Hematopoietic multipotent progenitor cell treated with erythropoietin and hydrocortisone succinate and interleukin-3 and kit ligand, for 8 days (in vitro differentiated cells): ENCODE data around the gene FRG2B.
"Not testable (repeated sequence)": the region's sequence is repeated elsewhere in the genome, so short reads cannot be mapped to it uniquely, and the experiment has no call there.

Experiments used
- DNase-seq: peaks from one replicate; pipeline ENCODE4 v3.0.0-alpha.2; 2015

Gene FRG2B

DNA sequence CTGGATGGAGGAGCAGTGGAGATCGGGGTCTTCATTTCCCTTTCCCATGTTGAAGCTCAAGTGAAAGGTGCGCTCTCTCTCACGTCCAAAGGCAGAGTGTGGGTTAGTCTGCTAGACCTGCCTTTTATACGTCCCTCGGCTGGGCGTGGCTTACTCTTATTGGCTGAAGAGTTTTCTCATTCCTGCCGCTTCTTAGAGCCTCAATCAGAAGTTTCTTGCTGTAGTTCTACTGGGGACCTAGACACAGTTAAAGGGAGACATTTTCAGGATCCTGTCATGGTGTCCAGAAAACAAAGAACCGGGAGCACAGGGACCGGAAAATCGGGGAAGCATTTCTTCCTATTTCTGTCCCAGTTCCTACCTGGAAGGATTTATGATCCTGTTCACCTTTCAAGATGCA is at the start of gene FRG2B:
Gene FRG2B (minus strand): TSS at position 101 of the 400 bp plus-strand sequence. CDS start 53 bp downstream, at position 48.
- not testable (repeated sequence) for DNase-seq

DNA sequence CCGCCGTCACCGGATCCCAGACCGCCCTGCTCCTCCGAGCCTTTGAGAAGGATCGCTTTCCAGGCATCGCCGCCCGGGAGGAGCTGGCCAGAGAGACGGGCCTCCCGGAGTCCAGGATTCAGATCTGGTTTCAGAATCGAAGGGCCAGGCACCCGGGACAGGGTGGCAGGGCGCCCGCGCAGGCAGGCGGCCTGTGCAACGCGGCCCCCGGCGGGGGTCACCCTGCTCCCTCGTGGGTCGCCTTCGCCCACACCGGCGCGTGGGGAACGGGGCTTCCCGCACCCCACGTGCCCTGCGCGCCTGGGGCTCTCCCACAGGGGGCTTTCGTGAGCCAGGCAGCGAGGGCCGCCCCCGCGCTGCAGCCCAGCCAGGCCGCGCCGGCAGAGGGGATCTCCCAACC is 40.9 kb upstream of the FRG2B start:
- not testable (repeated sequence) for DNase-seq

DNA sequence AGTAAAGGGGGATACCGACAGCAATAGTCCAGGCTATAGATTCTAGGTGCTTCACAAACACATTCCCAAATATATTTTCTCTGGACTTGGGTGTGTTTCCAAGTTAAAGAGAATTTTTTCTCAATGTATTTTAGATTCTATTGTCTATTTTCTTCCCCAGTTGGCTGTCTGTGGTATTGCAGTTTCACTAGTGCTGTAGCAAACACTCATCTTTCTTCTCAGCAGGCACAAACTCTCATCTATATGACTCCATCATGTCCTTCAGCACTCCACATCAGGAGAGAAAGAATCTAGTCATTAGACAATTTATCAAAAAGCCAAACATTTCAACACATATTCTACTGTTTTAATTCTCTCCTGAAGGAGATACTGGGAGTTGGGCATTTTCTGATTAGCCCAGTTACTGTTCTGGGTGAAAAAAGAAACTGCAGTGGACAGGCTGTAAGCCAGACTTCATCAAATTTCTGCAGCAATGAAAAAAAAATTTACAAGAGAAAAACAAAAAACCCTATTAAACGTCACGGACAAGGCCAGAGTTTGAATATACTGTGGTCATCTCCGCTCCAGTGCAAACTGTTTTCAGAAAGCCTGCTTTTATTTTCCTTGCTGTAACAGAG is 37.1 kb upstream of the FRG2B start:
- not testable (repeated sequence) for DNase-seq

- not testable (repeated sequence) for DNase-seq
Measured at GRCh38 chr10:133661122-133661521, 34.5 kb upstream of the FRG2B start.

- not testable (repeated sequence) for DNase-seq
Measured at GRCh38 chr10:133660516-133660915, 33.9 kb upstream of the FRG2B start.

DNA sequence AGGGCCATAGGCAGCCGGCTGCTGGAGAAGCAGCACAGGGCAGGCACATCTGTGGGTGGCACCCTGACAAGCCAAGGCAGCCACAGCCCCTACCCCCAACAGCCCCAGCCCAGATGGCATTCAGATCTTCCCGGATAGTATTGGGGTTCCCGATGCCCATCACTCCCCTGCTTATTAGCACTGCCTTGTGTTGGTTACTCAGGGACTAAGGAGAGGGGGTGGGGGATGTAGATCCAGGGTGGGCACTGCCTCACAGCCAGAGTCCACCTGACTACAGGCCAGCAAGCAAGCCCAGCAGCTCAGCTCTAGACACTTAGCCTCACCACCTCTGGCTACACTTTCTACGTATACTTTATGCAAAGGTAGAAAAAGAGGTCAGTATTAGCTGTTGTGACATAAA is 30.7 kb upstream of the FRG2B start:
- DNase-seq = not testable (repeated sequence)

DNA sequence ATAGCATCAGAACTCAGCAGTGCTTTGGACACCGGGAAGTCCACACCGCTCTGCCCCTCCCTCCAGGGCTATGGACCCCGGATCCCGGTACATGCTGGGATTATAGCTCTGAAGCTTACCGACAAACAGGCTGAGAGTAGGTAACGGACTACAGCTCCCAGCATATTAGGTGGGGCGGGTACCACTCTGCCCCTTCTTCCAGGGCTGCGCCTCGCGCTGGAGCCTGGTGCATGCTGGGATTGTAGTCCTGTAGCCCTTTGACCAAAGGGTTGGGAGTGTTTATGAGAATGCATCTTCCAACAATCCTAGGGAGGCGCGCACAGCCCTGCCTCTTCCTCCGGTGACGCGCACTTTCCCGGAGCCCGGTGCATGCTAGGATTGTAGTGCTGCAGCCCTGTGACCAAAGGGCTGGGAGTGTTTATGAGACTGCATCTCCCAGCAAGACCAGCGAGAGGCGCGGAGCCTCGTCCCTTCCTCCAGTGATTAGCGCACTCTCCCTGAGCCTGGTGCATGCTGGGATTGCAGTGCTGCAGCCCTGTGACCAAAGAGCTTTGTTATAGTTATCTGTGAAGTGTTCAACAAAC is 22.4 kb upstream of the FRG2B start:
- DNase-seq = not testable (repeated sequence)

- not testable (repeated sequence) for DNase-seq
Measured at GRCh38 chr10:133647075-133647748, 20.6 kb upstream of the FRG2B start.

DNA sequence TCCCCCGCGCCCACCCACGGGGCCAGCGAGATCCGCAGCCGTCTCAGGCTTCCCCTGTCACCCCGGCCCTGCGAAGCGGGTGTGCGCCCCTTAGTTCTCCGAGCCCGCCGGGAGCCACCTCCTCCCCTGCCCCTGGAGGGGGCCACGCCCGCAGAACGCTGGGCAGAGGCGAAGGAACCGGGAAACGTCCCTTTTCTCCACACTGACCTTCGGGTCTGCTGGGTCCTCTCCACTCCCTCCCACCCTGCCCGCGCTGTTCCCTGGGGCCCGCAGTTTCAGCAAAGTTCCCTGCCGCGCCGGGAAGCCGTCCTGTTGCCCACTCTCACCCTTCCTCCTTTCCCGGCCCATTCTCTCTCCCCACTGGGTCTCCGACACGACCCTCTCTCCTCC is 11.2 kb upstream of the FRG2B start:
- not testable (repeated sequence) for DNase-seq

DNA sequence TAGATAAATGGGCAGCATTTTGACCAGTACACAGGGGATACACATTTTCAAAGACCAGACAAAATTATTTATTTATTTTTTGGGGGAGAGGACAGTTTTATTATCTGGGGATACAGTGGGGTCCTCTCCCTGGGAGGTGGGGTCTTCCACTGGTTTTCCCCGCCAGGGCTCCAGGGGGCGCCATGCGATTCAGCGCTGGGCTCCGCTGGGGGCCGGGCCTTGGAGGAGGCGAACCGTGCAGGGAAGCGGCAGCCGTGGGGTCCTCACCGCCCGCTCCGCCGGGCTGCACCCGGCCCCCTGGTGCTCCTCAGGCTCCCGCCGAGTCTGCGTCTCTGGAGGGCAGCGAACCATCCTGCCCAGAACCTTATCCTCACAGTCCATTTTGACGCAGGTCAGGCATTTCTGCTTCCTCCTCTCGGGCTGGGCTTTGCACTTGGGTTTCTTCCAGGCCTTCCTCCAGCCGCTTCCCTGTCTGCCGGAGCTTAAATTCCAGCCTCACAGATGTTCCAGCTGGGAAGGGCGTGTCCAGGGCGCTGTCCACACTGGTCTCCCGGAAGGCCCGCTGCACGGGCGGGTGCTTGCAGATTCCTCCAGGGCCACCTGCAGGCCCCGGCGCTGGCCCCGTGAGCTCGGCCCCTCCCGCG is 10.7 kb upstream of the FRG2B start:
- DNase-seq = not testable (repeated sequence)

DNA sequence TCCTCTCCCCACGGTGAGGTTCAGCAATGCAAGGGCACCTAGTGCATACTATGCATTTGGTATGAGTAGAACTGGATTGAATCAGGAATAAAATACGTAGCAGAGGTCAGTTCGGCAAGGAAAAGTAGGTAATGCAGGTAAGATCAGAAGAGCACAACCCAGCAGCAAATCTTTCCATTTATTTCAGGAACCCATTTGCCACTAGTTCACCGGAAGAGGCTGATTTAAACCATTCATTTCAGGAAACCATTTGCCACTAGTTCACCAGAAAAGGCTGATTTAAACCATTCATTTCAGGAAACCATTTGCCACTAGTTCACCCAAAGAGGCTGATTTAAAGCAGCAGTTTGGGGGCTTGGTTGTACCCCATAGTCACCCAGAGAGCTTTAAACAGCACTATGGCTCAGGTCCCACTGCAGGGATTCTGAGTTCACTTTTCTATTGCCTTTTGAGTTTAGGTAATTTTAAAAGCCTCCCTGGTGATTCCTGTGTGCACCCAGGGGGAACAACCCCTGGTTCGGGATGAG is 4.2 kb upstream of the FRG2B start:
- DNase-seq = not testable (repeated sequence)

GRCh38 chr10:133622544-133622943 is 4.1 kb downstream of the FRG2B start:
- DNase-seq = not testable (repeated sequence)

DNA sequence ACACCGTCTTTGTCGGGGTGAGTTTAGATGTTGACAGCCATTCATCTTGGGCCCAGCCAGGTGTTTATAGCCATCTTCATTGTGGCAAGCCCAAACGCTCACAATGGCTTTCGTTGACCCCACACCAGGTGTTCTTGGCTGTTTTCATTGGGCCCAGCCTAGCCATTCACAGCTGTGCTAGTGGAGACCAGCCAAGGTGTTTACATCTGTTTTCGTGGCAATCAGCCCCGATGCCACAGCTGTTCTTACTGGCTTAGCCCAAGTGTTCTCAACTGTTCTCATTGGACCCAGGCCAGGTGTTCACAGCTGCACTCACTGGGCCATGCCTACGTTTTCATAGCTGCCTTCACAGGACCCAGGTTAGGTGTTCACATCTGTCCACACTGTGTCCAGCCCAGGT is 7.7 kb downstream of the FRG2B start:
- DNase-seq = no peak

DNA sequence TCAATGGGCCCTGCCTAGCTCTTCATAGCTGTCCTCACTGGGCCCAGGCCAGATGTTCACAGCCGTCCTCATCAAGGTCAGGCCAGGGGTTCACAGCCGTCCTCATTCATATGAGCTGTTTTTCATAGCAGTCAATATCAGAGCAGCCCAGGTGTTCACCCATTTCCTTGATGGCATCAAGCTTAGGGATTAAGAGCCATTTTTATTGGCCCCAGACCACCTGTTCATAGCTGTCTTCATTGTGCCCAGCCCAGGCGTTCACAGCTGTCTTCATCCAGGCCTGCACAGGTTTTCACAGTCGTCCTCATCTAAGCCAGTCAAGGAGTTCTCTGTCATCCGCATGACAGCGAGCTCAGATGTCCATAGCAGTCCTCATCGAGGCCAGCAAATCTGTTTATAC is 9.4 kb downstream of the FRG2B start:
- DNase-seq = no peak

GRCh38 chr10:133616371-133617130 is 10.0 kb downstream of the FRG2B start:
- DNase-seq = no peak

GRCh38 chr10:133614830-133615580 is 11.6 kb downstream of the FRG2B start:
- no peak for DNase-seq

DNA sequence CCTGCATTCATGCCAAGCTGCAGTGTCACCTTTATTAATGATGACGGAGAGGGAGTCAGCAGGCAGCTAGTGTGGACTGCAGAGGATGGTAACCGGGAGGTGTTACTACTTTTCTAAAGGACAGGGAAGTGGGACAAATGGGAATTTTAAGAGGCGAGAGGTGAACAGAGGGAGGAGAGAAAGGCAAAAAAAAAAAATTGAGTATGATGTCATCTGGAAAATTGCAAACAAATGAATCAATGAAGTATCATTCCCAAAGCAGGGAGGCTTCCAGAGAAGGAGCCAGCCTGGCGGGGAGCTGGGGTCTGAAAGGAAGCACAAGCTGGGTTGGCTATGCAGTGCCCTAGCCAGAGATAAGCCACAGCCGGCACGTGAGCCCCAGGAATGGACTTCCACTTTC is 12.9 kb downstream of the FRG2B start:
- no peak for DNase-seq

- no peak for DNase-seq
Measured at GRCh38 chr10:133611079-133611478, 15.5 kb downstream of the FRG2B start.

- DNase-seq = peak; percentile 33
Measured at GRCh38 chr10:133608855-133609254, 17.7 kb downstream of the FRG2B start.

DNA sequence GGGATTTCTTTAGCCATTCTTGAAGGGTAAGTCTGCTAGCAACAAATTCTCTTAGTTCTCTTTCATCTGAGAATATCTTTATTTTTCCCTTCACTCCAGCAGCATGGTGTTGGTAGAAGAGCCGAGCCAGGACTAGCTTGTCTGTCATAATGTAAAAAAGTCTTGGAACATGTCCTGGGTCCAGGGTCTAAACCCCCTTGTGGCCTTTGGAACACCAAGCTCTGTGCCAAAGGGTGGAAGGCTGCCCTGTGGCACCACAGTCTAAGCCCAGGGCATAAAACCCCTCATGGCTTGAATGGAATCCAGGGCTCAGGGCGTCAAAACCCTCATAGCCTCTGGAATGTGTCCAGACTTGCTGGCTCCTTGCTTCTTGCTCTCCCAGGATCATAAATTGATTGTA is 23.2 kb downstream of the FRG2B start:
- DNase-seq = not testable (repeated sequence)

GRCh38 chr10:133600657-133601056 is 25.9 kb downstream of the FRG2B start:
- no peak for DNase-seq

DNA sequence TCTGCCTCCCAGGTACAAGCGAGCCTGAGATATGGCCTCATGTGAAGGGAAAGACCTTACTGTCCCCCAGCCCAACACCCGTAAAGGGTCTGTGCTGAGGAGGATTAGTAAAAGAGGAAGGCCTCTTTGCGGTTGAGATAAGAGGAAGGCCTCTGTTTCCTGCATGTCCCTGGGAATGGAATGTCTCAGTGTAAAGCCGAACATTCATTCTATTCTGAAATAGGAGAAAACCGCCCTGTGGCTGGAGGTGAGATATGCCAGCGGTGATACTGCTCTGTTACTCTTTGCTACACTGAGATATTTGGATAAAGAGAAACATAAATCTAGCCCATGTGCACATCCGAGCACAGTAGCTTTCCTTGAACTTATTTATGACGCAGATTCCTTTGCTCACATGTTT is 26.7 kb downstream of the FRG2B start:
- peak; percentile 8 for DNase-seq
